HepG2 (cell line): Measurements from ENCODE around the gene ESR1. TPM values are rescaled to one million over a fixed set of nuclear protein-coding genes. Genes with fewer than 3 reads are reported as not detected.
A peak's percentile ranks its signal among the peaks of the same experiment; 100 is the strongest.

Source experiments
- ATAC-seq: fragments of 200-7000 bp; cut with Tn5 transposase; 3 replicates; pipeline ENCODE4 v1.9.1; 2020; ENCODE audit warnings: mild to moderate bottlenecking, moderate library complexity
- BruUV-seq: library from RNA; stranded (reverse); fragments of 400-500 nt; replicated peaks from 2 replicates; lab custom pipeline; 2021; lab: Mats Ljungman, UMichigan
- CTCF ChIA-PET: fragments of 300-600 bp; formaldehyde crosslinking; extraction: SDS; loops from one replicate; lab custom pipeline; 2021; ENCODE audit warnings: low total read pairs, inconsistent platforms, low intra/inter-chr PET ratio; lab: Yijun Ruan, JAX
- POLR2A ChIA-PET: fragments of 350-600 bp; sonication (Branson Sonifier 250); formaldehyde crosslinking; loops from one replicate; lab custom pipeline; 2020; ENCODE audit warnings: antibody characterized with exemption, inconsistent platforms; lab: Yijun Ruan, JAX
- DNase-seq: peaks from one replicate; pipeline ENCODE4 v3.0.0-alpha.2; 2015; ENCODE audit warnings: low spot score
- FAIRE-seq: peaks from 3 replicates; lab custom pipeline; 2011; peaks lifted over from hg19 to GRCh38; lab: Jason Lieb, UNC
- H2AFZ ChIP-seq: one replicate; pipeline ENCODE4 v1.6.1; 2011; ENCODE audit warnings: low read length, inconsistent platforms
- H3K27ac ChIP-seq: fragments of 300-600 bp; 3 replicates; pipeline ENCODE4 v1.8.0; 2011; ENCODE audit warnings: mixed run types, mild to moderate bottlenecking, mixed read lengths, low read length, inconsistent platforms; ENCODE audit not compliant: insufficient read depth; ENCODE audit errors: extremely low read length
- H3K27me3 ChIP-seq, 2 experiments: fragments of 200-600 bp in 1 of 2; 2 replicates in 1 of 2; 3 replicates in 1 of 2; pipeline versions ENCODE4 v1.6.0 to v1.8.0; 2011; ENCODE audit warnings: low read length in 2 of 2, mild to moderate bottlenecking in 2 of 2, moderate library complexity in 2 of 2, inconsistent platforms in 1 of 2; ENCODE audit not compliant: insufficient read depth in 2 of 2, control insufficient read depth in 1 of 2
- H3K36me3 ChIP-seq, 2 experiments: fragments of 200-600 bp in 1 of 2; replicated peaks in 1 of 2; 2 replicates in 1 of 2; 3 replicates in 1 of 2; pipeline versions ENCODE4 v1.5.1 to v1.8.0; 2011; ENCODE audit warnings: low read length in 2 of 2, inconsistent platforms in 1 of 2; ENCODE audit not compliant: insufficient read depth in 2 of 2, control insufficient read depth in 1 of 2
- H3K4me1 ChIP-seq: 2 replicates; pipeline ENCODE4 v1.5.1; 2012; ENCODE audit warnings: low read length, inconsistent platforms; ENCODE audit not compliant: insufficient read depth
- H3K4me2 ChIP-seq: 2 replicates; pipeline ENCODE4 v1.6.0; 2011; ENCODE audit warnings: low read depth, low read length, inconsistent platforms
- H3K4me3 ChIP-seq, 3 experiments: fragments of 200-600 bp in 1 of 3; sonication (generic), shearing (Covaris generic) in 1 of 3; replicated peaks in 1 of 3; 2 replicates each; pipeline ENCODE4 v1.5.1; 2011 to 2016; ENCODE audit warnings: low read length in 3 of 3, inconsistent platforms in 2 of 3, low read depth in 2 of 3, mild to moderate bottlenecking in 2 of 3, control low read depth in 1 of 3, mixed read lengths in 1 of 3; ENCODE audit not compliant: insufficient read depth in 1 of 3
- H3K79me2 ChIP-seq: one replicate; pipeline ENCODE4 v1.6.1; 2011; ENCODE audit warnings: low read length, inconsistent platforms; ENCODE audit not compliant: insufficient read depth
- H3K9ac ChIP-seq: 2 replicates; pipeline ENCODE4 v1.6.0; 2011; ENCODE audit warnings: mild to moderate bottlenecking, low read depth, low read length, inconsistent platforms; ENCODE audit not compliant: insufficient read depth
- H3K9me3 ChIP-seq: 2 replicates; pipeline ENCODE4 v1.5.1; 2012; ENCODE audit warnings: mild to moderate bottlenecking, low read length
- H4K20me1 ChIP-seq: 2 replicates; pipeline ENCODE4 v1.6.0; 2011; ENCODE audit warnings: inconsistent platforms, mild to moderate bottlenecking, low read length, moderate library complexity; ENCODE audit not compliant: insufficient read depth
- FOXO1 ChIP-seq: sonication (generic); formaldehyde crosslinking; IDR thresholded peaks from 2 replicates; pipeline ENCODE4 v1.4.0; 2020; ENCODE audit warnings: missing genetic modification reagents
- HES4 ChIP-seq: sonication (generic); formaldehyde crosslinking; IDR thresholded peaks from 2 replicates; pipeline ENCODE4 v1.9.0; 2021; ENCODE audit warnings: mild to moderate bottlenecking, missing genetic modification reagents, borderline replicate concordance
- KAT8 ChIP-seq: IDR thresholded peaks from 2 replicates; pipeline ENCODE4 v1.6.1; 2016; ENCODE audit warnings: missing genetic modification reagents, missing compliant biosample characterization
- KDM5B ChIP-seq: sonication (generic); formaldehyde crosslinking; IDR thresholded peaks from 2 replicates; pipeline ENCODE4 v1.4.0; 2020; ENCODE audit warnings: missing genetic modification reagents, mild to moderate bottlenecking, borderline replicate concordance
- MEF2D ChIP-seq: sonication (generic); formaldehyde crosslinking; IDR thresholded peaks from 2 replicates; pipeline ENCODE4 v1.5.1; 2020; ENCODE audit warnings: mild to moderate bottlenecking, missing genetic modification reagents
- MXI1 ChIP-seq: IDR thresholded peaks from 3 replicates; pipeline ENCODE4 v1.6.1; 2012; ENCODE audit warnings: low read depth, low read length, inconsistent platforms, borderline replicate concordance
- ONECUT2 ChIP-seq: sonication (generic); formaldehyde crosslinking; IDR thresholded peaks from 2 replicates; pipeline ENCODE4 v1.4.0; 2020; ENCODE audit warnings: missing genetic modification reagents
- PBX2 ChIP-seq: IDR thresholded peaks from 2 replicates; pipeline ENCODE4 v1.6.1; 2016; ENCODE audit warnings: control low read depth
- PCBP1 ChIP-seq: fragments of 200-400 bp; formaldehyde crosslinking; IDR thresholded peaks from 2 replicates; pipeline ENCODE4 v1.6.1; 2017; ENCODE audit warnings: mild to moderate bottlenecking, low read depth, low read length, borderline replicate concordance
- RBAK ChIP-seq: sonication (generic); formaldehyde crosslinking; IDR thresholded peaks from 2 replicates; pipeline ENCODE4 v1.5.1; 2020; ENCODE audit warnings: mild to moderate bottlenecking, missing genetic modification reagents
- RFXANK ChIP-seq: IDR thresholded peaks from 2 replicates; pipeline ENCODE4 v1.6.1; 2016
- ZBTB37 ChIP-seq: sonication (generic); formaldehyde crosslinking; IDR thresholded peaks from 2 replicates; pipeline ENCODE4 v1.4.0; 2020; ENCODE audit warnings: mild to moderate bottlenecking, missing genetic modification reagents
- ZFP36L2 ChIP-seq: sonication (generic); formaldehyde crosslinking; IDR thresholded peaks from 2 replicates; pipeline ENCODE4 v1.4.0; 2020; ENCODE audit warnings: missing genetic modification reagents
- ZFP62 ChIP-seq: sonication (generic); formaldehyde crosslinking; IDR thresholded peaks from 2 replicates; pipeline ENCODE4 v1.4.0; 2020; ENCODE audit warnings: missing genetic modification reagents
- ZMYM3 ChIP-seq: sonication (generic); formaldehyde crosslinking; IDR thresholded peaks from 2 replicates; pipeline ENCODE4 v1.5.1; 2020; ENCODE audit warnings: mild to moderate bottlenecking, missing genetic modification reagents
- ZNF12 ChIP-seq: sonication (generic); formaldehyde crosslinking; IDR thresholded peaks from 2 replicates; pipeline ENCODE4 v1.5.0; 2020; ENCODE audit warnings: missing genetic modification reagents
- ZNF34 ChIP-seq: sonication (generic); formaldehyde crosslinking; IDR thresholded peaks from 2 replicates; pipeline ENCODE4 v1.4.0; 2020; ENCODE audit warnings: mild to moderate bottlenecking, missing genetic modification reagents, borderline replicate concordance
- ZNF615 ChIP-seq: sonication (generic); formaldehyde crosslinking; IDR thresholded peaks from 2 replicates; pipeline ENCODE4 v1.5.0; 2020; ENCODE audit warnings: mild to moderate bottlenecking, missing genetic modification reagents, borderline replicate concordance
- ZNF704 ChIP-seq: sonication (generic); formaldehyde crosslinking; IDR thresholded peaks from 2 replicates; pipeline ENCODE4 v1.8.1; 2023; ENCODE audit warnings: mild to moderate bottlenecking, inconsistent platforms, moderate library complexity, missing genetic modification reagents, borderline replicate concordance
- ZNF749 ChIP-seq: sonication (generic); formaldehyde crosslinking; IDR thresholded peaks from 2 replicates; pipeline ENCODE4 v1.8.0; 2022; ENCODE audit warnings: mild to moderate bottlenecking, missing genetic modification reagents, moderate library complexity, borderline replicate concordance
- WGBS: methylation state at CpG from one replicate; pipeline ENCODE4 v1.1.6; 2017; ENCODE audit warnings: low lambda C conversion rate; 5-methylcytosine and 5-hydroxymethylcytosine counted together
- in situ Hi-C: cut with HindIII; loops from 2 replicates; pipeline ENCODE4 v1.10.0; 2017; ENCODE audit warnings: low pct_unique_long_range_greater_than_20kb; ENCODE audit not compliant: extremely low pct_ligation_motif_present
- intact Hi-C: fragments of 100-400 bp; cut with micrococcal nuclease; formaldehyde crosslinking; loops from one replicate; pipeline ENCODE4 v1.10.0; 2022; ENCODE audit not compliant: unreplicated experiment
- polyA plus RNA-seq, 8 experiments: library from polyadenylated mRNA; depleted of rRNA in 3 of 8; stranded (reverse) in 7 of 8; unstranded in 1 of 8; fragments of >200 nt; fragmentation: Illumina TruSeq in 4 of 8; extraction: Trizol in 4 of 8; gene quantifications; 2 replicates each; pipeline versions ENCODE4 v1.2.1 to v1.2.3, GENCODE V29; 2011 to 2016; ENCODE audit warnings: low read depth in 4 of 8, missing spikeins in 1 of 8, mixed read lengths in 1 of 8; ENCODE audit not compliant: insufficient read depth in 1 of 8
- total RNA-seq, 5 experiments: library from RNA; depleted of rRNA; stranded (reverse); fragments of >200 nt; fragmentation: Illumina TruSeq; extraction: Trizol; gene quantifications; 2 replicates each; pipeline ENCODE4 v1.2.3, GENCODE V29; 2016; ENCODE audit warnings: low read depth in 1 of 5

ESR1 gene
- total and polyA plus RNA-seq, 2 of the 13 experiments (the other 11 are each of a cell fraction or from before 2014, with no cell fraction given), result not detected

GRCh38 chr6:151835396-151835795 lies 27.9 kb downstream of the ESR1 start:
- BruUV-seq, result no TSS peak
- intact Hi-C loops, result no loop called here
- POLR2A ChIA-PET, result no interaction called here

GRCh38 chr6:151837223-151837622 lies 29.7 kb downstream of the ESR1 start:
- no peaks in the 10 kb centered on the region for H3K27me3 ChIP-seq
- no peaks in the 10 kb centered on the region for H3K4me1 ChIP-seq
- H3K4me3 ChIP-seq, result no peak overlapping the region
- H3K36me3 ChIP-seq, result no peaks in the 10 kb centered on the region
- H3K9ac ChIP-seq, result no peak overlapping the region
- H4K20me1 ChIP-seq, result no peaks in the 10 kb centered on the region
- ATAC-seq (no peak), DNase-seq (no peak), FAIRE-seq (no peak)
- CTCF ChIA-PET, result no interaction called here
- intact Hi-C loops, result no loop called here
- no peak overlapping the region for H3K4me2 ChIP-seq
- no peaks in the 10 kb centered on the region for H3K79me2 ChIP-seq
- BruUV-seq, result no TSS peak
- no peak overlapping the region for H2AFZ ChIP-seq
- no peak overlapping the region for H3K27ac ChIP-seq
- in situ Hi-C loops, result no loop called here
- POLR2A ChIA-PET, result no interaction called here
- H3K9me3 ChIP-seq, result no peaks in the 10 kb centered on the region
- 2% methylated on average over 5 of the region's 5 CpGs for WGBS
- TF ChIP-seq ZBTB37 (CRISPR knock-in tag) (no peak), KDM5B (no peak), FOXO1 (no peak), PBX2 (CRISPR knock-in tag) (no peak), ZFP36L2 (CRISPR knock-in tag) (no peak), ZNF34 (CRISPR knock-in tag) (no peak), ZFP62 (CRISPR knock-in tag) (no peak), KAT8 (CRISPR knock-in tag) (no peak), RBAK (CRISPR knock-in tag) (no peak)

More at GRCh38 chr6:151835396-151835795, 27.9 kb downstream of the ESR1 start:
- in situ Hi-C loops, result no loop called here
- no peak overlapping the region for H3K9ac ChIP-seq
- TF ChIP-seq MEF2D, result no peak
- TF ChIP-seq ZNF704, result no peak
- no peak for TF ChIP-seq MXI1
- no peak for TF ChIP-seq ZNF12 (CRISPR knock-in tag)
- TF ChIP-seq RFXANK (CRISPR knock-in tag), result no peak
- TF ChIP-seq ZNF749, result no peak
- no peak for TF ChIP-seq PCBP1
- no peak for TF ChIP-seq ONECUT2 (CRISPR knock-in tag)
- TF ChIP-seq ZNF615 (CRISPR knock-in tag), result no peak
- no peak for TF ChIP-seq ZMYM3 (CRISPR knock-in tag)
- TF ChIP-seq HES4, result no peak
- no peak overlapping the region for H3K4me2 ChIP-seq
- no peak for DNase-seq
- 8% methylated on average over 4 of the region's 4 CpGs for whole genome bisulfite sequencing
- no peaks in the 10 kb centered on the region for H4K20me1 ChIP-seq
- H3K9me3 ChIP-seq, result no peaks in the 10 kb centered on the region
- H3K4me3 ChIP-seq, result no peak overlapping the region
- no peaks in the 10 kb centered on the region for H3K27me3 ChIP-seq
- H3K79me2 ChIP-seq, result no peaks in the 10 kb centered on the region
- H3K36me3 ChIP-seq, result no peaks in the 10 kb centered on the region
- ATAC-seq, result peak; percentile 50; the same call in 2 of the 3 replicates
- CTCF ChIA-PET, result no interaction called here
- H3K4me1 ChIP-seq, result no peaks in the 10 kb centered on the region
- H2AFZ ChIP-seq, result no peak overlapping the region
- no peak overlapping the region for H3K27ac ChIP-seq
- FAIRE-seq, result no peak
